ENCODE results near the gene VMAC. TPM values are rescaled to one million over a fixed set of nuclear protein-coding genes. Genes with fewer than 3 reads are reported as not detected.

VMAC gene
- total and polyA plus RNA-seq, 2 of the 13 experiments (the other 11 are each of a cell fraction or from before 2014, with no cell fraction given) = 2.4 TPM

GRCh38 chr19:5916181-5916708, 11.6 kb downstream of the VMAC start:
- TF ChIP-seq ZFP91 (CRISPR knock-in tag; IDR thresholded peaks at IDR 0.05; ENCODE audit: borderline replicate concordance) (no peak), THAP11 (CRISPR knock-in tag; IDR thresholded peaks at IDR 0.05) (no peak), KLF9 (CRISPR knock-in tag; IDR thresholded peaks at IDR 0.05; ENCODE audit: low read depth) (no peak), CHD4 (IDR thresholded peaks at IDR 0.05; ENCODE audit: borderline replicate concordance, low read length) (no peak), ZNF597 (CRISPR knock-in tag; IDR thresholded peaks at IDR 0.05) (no peak), ZNF335 (CRISPR knock-in tag; IDR thresholded peaks at IDR 0.05) (no peak), KLF16 (CRISPR knock-in tag; IDR thresholded peaks at IDR 0.05) (no peak), KDM3A (CRISPR knock-in tag; IDR thresholded peaks at IDR 0.05; ENCODE audit: low read depth) (no peak), PAF1 (CRISPR knock-in tag; IDR thresholded peaks at IDR 0.05) (no peak), ZNF34 (CRISPR knock-in tag; IDR thresholded peaks at IDR 0.05; ENCODE audit: borderline replicate concordance) (no peak), AKAP8 (CRISPR knock-in tag; IDR thresholded peaks at IDR 0.05) (no peak), ZFP36L2 (CRISPR knock-in tag; IDR thresholded peaks at IDR 0.05) (no peak), RFXANK (CRISPR knock-in tag; IDR thresholded peaks at IDR 0.05) (no peak), ZNF572 (CRISPR knock-in tag; IDR thresholded peaks at IDR 0.05) (no peak), SOX6 (IDR thresholded peaks at IDR 0.05) (no peak), SOX6 (CRISPR knock-in tag; IDR thresholded peaks at IDR 0.05) (no peak), ZGPAT (CRISPR knock-in tag; IDR thresholded peaks at IDR 0.05) (no peak)
- H3K4me2 ChIP-seq (ENCODE audit: low read depth, low read length) = no peak overlapping the region
- in situ Hi-C loops (cut with HindIII; ENCODE audit: extremely low pct_ligation_motif_present, low pct_unique_long_range_greater_than_20kb) (no loop called here), intact Hi-C loops (cut with micrococcal nuclease; ENCODE audit: unreplicated experiment) (no loop called here)
- H4K20me1 ChIP-seq (ENCODE audit: insufficient read depth, low read length) = no peaks in the 10 kb centered on the region
- ATAC-seq (no peak), FAIRE-seq (no peak), DNase-seq (ENCODE audit: low spot score) (no peak)
- ChIA-PET CTCF (ENCODE audit: low intra/inter-chr PET ratio, low total read pairs) (no interaction called here), POLR2A (interaction anchor here (1.0 kb wide), 1 partner anchor 12 kb away, joined by 3 read pairs; no protein-coding TSS in a partner anchor)
- H3K9me3 ChIP-seq (ENCODE audit: low read length) = no peaks in the 10 kb centered on the region
- 91% methylated on average over 5 of the region's 14 CpGs for WGBS (ENCODE audit: low lambda C conversion rate)
- H3K27me3 ChIP-seq (ENCODE audit: control insufficient read depth in 1 of 2, insufficient read depth in 2 of 2, low read length in 2 of 2) = no peaks in the 10 kb centered on the region
- no peak overlapping the region for H3K9ac ChIP-seq (ENCODE audit: insufficient read depth, low read depth, low read length)
- H3K36me3 ChIP-seq (replicated peaks in 1 of 2; ENCODE audit: control insufficient read depth in 1 of 2, insufficient read depth in 2 of 2, low read length in 2 of 2) = peaks cover 26 to 48% of the 10 kb centered on the region in 2 experiments; a peak in 4 of 5 replicates
- H3K4me3 ChIP-seq (replicated peaks in 1 of 3; ENCODE audit: insufficient read depth in 1 of 3, low read depth in 2 of 3, low read length in 3 of 3) = no peak overlapping the region
- peaks cover 44% of the 10 kb centered on the region for H3K4me1 ChIP-seq (ENCODE audit: insufficient read depth, low read length)
- BruUV-seq (replicated peaks) = TSS peak; percentile 45
- no peaks in the 10 kb centered on the region for H3K79me2 ChIP-seq (ENCODE audit: insufficient read depth, low read length)
- H3K27ac ChIP-seq (ENCODE audit: extremely low read length, insufficient read depth, low read length) = no peak overlapping the region
- no peak overlapping the region for H2AFZ ChIP-seq (ENCODE audit: low read length)
